Bronchial epithelial cell (primary cell): ENCODE results near the gene UST. TPM values are rescaled to one million over a fixed set of nuclear protein-coding genes. Genes with fewer than 3 reads are reported as not detected.
A peak's percentile ranks its signal among the peaks of the same experiment; 100 is the strongest.

Experiments
- DNase-seq: peaks from one replicate; pipeline ENCODE4 v3.0.0-alpha.2; 2010; ENCODE audit warnings: low read depth
- FAIRE-seq: peaks from 2 replicates; lab custom pipeline; 2011; peaks lifted over from hg19 to GRCh38; lab: Jason Lieb, UNC
- H3K27me3 ChIP-seq: 2 replicates; pipeline ENCODE4 v1.5.1; 2011; ENCODE audit warnings: low read length; ENCODE audit not compliant: control insufficient read depth, insufficient read depth
- H3K36me3 ChIP-seq: 2 replicates; pipeline ENCODE4 v1.5.1; 2011; ENCODE audit warnings: low read length; ENCODE audit not compliant: control insufficient read depth, insufficient read depth
- H3K4me3 ChIP-seq: 2 replicates; pipeline ENCODE4 v1.5.1; 2011; ENCODE audit warnings: mild to moderate bottlenecking, low read depth, low read length, control low read depth
- total RNA-seq: library from RNA; depleted of rRNA; stranded (reverse); fragments of >200 nt; gene quantifications from 2 replicates; pipeline ENCODE4 v1.2.1, GENCODE V29; 2014
- TF ChIP-seq, protein P1 (sequence below): IDR thresholded peaks from 2 replicates; pipeline ENCODE4 v1.5.1; 2011; ENCODE audit warnings: mild to moderate bottlenecking, moderate library complexity, low read length, control low read depth, inconsistent platforms; ENCODE audit not compliant: insufficient read depth, severe bottlenecking

UST gene
- total RNA-seq, 1 donor from 2014 or later = 18.7 TPM

- Histone ChIP-seq H3K4me3 (no peak overlapping the region), H3K27me3 (no peaks in the 10 kb centered on the region), H3K36me3 (no peaks in the 10 kb centered on the region)
- FAIRE-seq (no peak), DNase-seq (no peak)
- TF ChIP-seq, protein P1, sequence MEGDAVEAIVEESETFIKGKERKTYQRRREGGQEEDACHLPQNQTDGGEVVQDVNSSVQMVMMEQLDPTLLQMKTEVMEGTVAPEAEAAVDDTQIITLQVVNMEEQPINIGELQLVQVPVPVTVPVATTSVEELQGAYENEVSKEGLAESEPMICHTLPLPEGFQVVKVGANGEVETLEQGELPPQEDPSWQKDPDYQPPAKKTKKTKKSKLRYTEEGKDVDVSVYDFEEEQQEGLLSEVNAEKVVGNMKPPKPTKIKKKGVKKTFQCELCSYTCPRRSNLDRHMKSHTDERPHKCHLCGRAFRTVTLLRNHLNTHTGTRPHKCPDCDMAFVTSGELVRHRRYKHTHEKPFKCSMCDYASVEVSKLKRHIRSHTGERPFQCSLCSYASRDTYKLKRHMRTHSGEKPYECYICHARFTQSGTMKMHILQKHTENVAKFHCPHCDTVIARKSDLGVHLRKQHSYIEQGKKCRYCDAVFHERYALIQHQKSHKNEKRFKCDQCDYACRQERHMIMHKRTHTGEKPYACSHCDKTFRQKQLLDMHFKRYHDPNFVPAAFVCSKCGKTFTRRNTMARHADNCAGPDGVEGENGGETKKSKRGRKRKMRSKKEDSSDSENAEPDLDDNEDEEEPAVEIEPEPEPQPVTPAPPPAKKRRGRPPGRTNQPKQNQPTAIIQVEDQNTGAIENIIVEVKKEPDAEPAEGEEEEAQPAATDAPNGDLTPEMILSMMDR = no peak
Observed at GRCh38 chr6:148868314-148868713, 121.5 kb downstream of the UST start.

- DNase-seq = no peak
- TF ChIP-seq, protein P1 = no peak
- Histone ChIP-seq H3K4me3 (no peak overlapping the region), H3K36me3 (no peaks in the 10 kb centered on the region), H3K27me3 (no peaks in the 10 kb centered on the region)
- FAIRE-seq = no peak
Observed at GRCh38 chr6:148868901-148869300, 122.1 kb downstream of the UST start.

DNA sequence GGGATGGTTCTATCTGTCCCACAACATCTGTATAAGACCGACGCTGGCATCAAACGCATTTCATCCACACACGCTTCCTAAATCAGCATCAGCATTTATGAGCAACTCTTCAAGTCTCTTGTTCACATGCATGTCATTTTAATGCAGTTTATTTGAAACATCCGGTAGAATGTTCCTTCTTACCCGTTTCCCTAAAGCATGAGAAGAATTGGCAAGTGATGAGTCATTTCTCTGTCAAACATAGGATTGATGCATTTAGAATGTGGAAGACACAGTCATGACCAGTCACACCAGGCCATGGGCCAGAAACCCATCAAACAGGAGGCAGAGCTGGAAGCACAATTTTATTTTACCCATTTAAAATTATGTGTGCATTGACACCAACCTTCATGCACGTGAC lies 122.8 kb downstream of the UST start:
- no peak overlapping the region for H3K4me3 ChIP-seq
- FAIRE-seq (peak; percentile 95), DNase-seq (peak; percentile 96)
- TF ChIP-seq, protein P1 = no peak
- H3K27me3 ChIP-seq = no peaks in the 10 kb centered on the region
- H3K36me3 ChIP-seq = no peaks in the 10 kb centered on the region

DNA sequence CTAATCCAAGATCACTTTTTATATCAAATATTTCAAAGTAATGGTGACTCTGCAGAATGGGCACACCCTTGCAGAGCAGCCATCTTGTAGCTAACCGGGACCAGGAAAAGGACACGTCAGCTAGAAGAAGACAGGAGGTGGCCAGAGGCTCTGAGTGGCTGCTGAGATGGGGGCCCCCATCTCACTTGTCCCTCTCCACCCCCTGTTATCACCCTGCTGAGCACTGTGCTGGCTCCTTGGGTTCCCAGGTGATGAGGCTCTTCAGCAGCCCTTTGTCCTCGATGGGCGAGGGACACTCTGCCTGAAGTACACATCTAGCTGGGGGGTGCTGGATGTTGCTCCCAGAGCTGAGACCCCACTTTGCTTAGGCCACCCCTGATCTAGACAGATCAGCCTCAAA lies 126.3 kb downstream of the UST start:
- no peak for DNase-seq
- FAIRE-seq = no peak
- TF ChIP-seq, protein P1 = no peak
- Histone ChIP-seq H3K27me3 (no peaks in the 10 kb centered on the region), H3K4me3 (no peak overlapping the region), H3K36me3 (no peaks in the 10 kb centered on the region)

DNA sequence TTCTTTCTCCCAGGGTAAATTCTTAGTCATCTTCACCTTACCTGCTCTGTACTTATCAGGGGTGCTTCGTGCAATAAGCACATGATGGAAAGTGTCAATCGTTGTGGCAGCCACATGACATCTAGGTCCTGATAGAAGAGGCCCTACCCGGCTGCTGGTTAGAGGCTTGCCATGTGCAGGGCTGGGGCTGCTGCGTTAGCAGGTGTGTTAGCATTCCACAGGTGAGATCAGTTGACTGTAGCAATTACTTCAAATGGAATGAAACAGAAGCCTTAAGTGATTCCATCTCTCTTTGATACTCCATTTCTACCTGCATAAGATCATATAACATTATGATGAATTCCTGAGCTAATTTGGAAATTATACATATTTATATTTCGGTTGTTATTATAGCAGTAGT lies 127.0 kb downstream of the UST start:
- Histone ChIP-seq H3K36me3 (no peaks in the 10 kb centered on the region), H3K4me3 (no peak overlapping the region), H3K27me3 (no peaks in the 10 kb centered on the region)
- FAIRE-seq = no peak
- TF ChIP-seq, protein P1 = no peak
- no peak for DNase-seq

DNA sequence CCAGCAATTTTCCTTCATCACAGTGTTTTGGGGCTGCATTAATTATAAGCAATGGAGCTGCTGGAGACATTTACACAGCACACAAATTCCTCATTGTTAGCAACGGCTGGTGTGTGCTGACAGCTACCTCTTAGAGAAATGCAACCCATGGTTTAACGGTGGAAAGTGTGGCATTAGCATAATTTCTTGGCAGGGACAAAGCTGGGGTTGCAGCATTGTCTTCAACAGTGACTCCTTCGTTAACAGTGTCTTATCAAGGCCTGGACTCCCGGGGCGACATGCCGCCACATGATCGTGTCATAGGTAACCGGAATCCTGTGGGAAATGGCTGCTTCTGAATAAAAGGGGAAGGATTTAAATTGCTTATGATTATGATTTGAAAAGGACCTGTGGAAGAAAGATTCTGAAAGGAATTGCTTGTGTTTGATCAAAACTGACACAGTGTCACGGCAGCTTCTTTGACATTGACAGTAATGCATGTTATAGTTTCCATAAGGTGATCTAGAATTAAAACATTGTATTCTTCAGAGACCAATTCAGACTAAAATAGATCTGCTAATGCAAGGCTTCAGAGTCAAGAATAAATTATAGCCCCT lies 128.0 kb downstream of the UST start:
- FAIRE-seq = no peak
- Histone ChIP-seq H3K36me3 (no peaks in the 10 kb centered on the region), H3K4me3 (no peak overlapping the region), H3K27me3 (no peaks in the 10 kb centered on the region)
- peak; percentile 91 for DNase-seq
- TF ChIP-seq, protein P1 = no peak
